ENCODE measurements around the gene CSNK1A1L. TPM values are rescaled to one million over a fixed set of nuclear protein-coding genes. Genes with fewer than 3 reads are reported as not detected.

The CSNK1A1L gene
- total RNA-seq (2022; extraction: Qiagen RNA extraction; ENCODE audit: low read depth), result not detected in 5 replicates

GRCh38 chr13:37105251-37105714 lies at the start of gene CSNK1A1L:
Gene CSNK1A1L, minus strand, starts transcription at chr13:37105664. Its CDS starts 408 bp downstream, at chr13:37105256.

GRCh38 chr13:37058910-37059847 lies 46.3 kb downstream of the CSNK1A1L start, which contains the start of gene SUPT20H:
Gene SUPT20H, minus strand, starts transcription at chr13:37059688. Its CDS starts 8,198 bp downstream, at chr13:37051490.

Other genes starting within 250 kb of the CSNK1A1L start
- gene SMAD9, start 185.4 kb downstream of the CSNK1A1L start, total RNA-seq (2022; extraction: Qiagen RNA extraction; ENCODE audit: low read depth), result 0.05 to 0.13 TPM (median 0.09 TPM) in 5 replicates
- 31.5 to 43.8 TPM (median 36.7 TPM) in 5 replicates for gene ALG5, start 106.3 kb downstream of the CSNK1A1L start, total RNA-seq (2022; extraction: Qiagen RNA extraction; ENCODE audit: low read depth)
- gene EXOSC8, start 104.9 kb downstream of the CSNK1A1L start, total RNA-seq (2022; extraction: Qiagen RNA extraction; ENCODE audit: low read depth), result 30.4 to 51.4 TPM (median 30.9 TPM) in 5 replicates
- 18.8 to 27.6 TPM (median 24.9 TPM) in 5 replicates for gene SUPT20H, start 46.0 kb downstream of the CSNK1A1L start, total RNA-seq (2022; extraction: Qiagen RNA extraction; ENCODE audit: low read depth)